ENCODE results near the gene GRPEL1.

Gene GRPEL1

GRCh38 chr4:7049295-7049694 is 18.6 kb downstream of the GRPEL1 start:
- Histone ChIP-seq H3K4me2 (ENCODE audit: low read length) (no peak overlapping the region), H3K9ac (ENCODE audit: low read length) (no peak overlapping the region), H3K4me3 (ENCODE audit: low read length) (no peak overlapping the region), H4K20me1 (ENCODE audit: insufficient read depth, low read length) (peaks cover 44% of the 10 kb centered on the region), H3K36me3 (replicated peaks; ENCODE audit: low read depth, low read length) (peaks cover 16% of the 10 kb centered on the region), H3K27me3 (ENCODE audit: low read depth, low read length) (no peaks in the 10 kb centered on the region), H3K9me3 (ENCODE audit: insufficient read depth, low read length) (no peaks in the 10 kb centered on the region), H3K4me1 (ENCODE audit: low read length) (peaks cover 16% of the 10 kb centered on the region), H2AFZ (ENCODE audit: low read depth, low read length) (no peak overlapping the region), H3K27ac (ENCODE audit: low read length) (no peak overlapping the region), H3K79me2 (ENCODE audit: low read length) (peaks cover 91% of the 10 kb centered on the region)
- no peak for TF ChIP-seq CTCF (IDR thresholded peaks at IDR 0.05; ENCODE audit: low read depth, low read length)
- no peak for TF ChIP-seq EZH2phosphoT487 (IDR thresholded peaks at IDR 0.05; ENCODE audit: low read depth)

- Histone ChIP-seq H2AFZ (ENCODE audit: low read depth, low read length) (no peak overlapping the region), H4K20me1 (ENCODE audit: insufficient read depth, low read length) (peaks cover 46% of the 10 kb centered on the region), H3K4me2 (ENCODE audit: low read length) (no peak overlapping the region)
These were observed 19.2 kb downstream of the GRPEL1 start for GRCh38 chr4:7048642-7049041.

GRCh38 chr4:7046971-7047370 is 20.9 kb downstream of the GRPEL1 start:
- no peaks in the 10 kb centered on the region for H3K27me3 ChIP-seq (ENCODE audit: low read depth, low read length)
- H3K36me3 ChIP-seq (replicated peaks; ENCODE audit: low read depth, low read length): peaks cover 10% of the 10 kb centered on the region
- H3K4me1 ChIP-seq (ENCODE audit: low read length): peaks cover 18% of the 10 kb centered on the region
- no peak overlapping the region for H2AFZ ChIP-seq (ENCODE audit: low read depth, low read length)
- no peak overlapping the region for H3K27ac ChIP-seq (ENCODE audit: low read length)
- H3K9me3 ChIP-seq (ENCODE audit: insufficient read depth, low read length): no peaks in the 10 kb centered on the region
- peaks cover 46% of the 10 kb centered on the region for H4K20me1 ChIP-seq (ENCODE audit: insufficient read depth, low read length)
- H3K4me3 ChIP-seq (ENCODE audit: low read length): no peak overlapping the region
- TF ChIP-seq CTCF (IDR thresholded peaks at IDR 0.05; ENCODE audit: low read depth, low read length): no peak
- no peak for TF ChIP-seq EZH2phosphoT487 (IDR thresholded peaks at IDR 0.05; ENCODE audit: low read depth)
- H3K9ac ChIP-seq (ENCODE audit: low read length): no peak overlapping the region
- H3K4me2 ChIP-seq (ENCODE audit: low read length): no peak overlapping the region
- peaks cover 80% of the 10 kb centered on the region for H3K79me2 ChIP-seq (ENCODE audit: low read length)

More at GRCh38 chr4:7048642-7049041, 19.2 kb downstream of the GRPEL1 start:
- no peaks in the 10 kb centered on the region for H3K9me3 ChIP-seq (ENCODE audit: insufficient read depth, low read length)
- H3K4me3 ChIP-seq (ENCODE audit: low read length): no peak overlapping the region
- peaks cover 10% of the 10 kb centered on the region for H3K36me3 ChIP-seq (replicated peaks; ENCODE audit: low read depth, low read length)
- peaks cover 94% of the 10 kb centered on the region for H3K79me2 ChIP-seq (ENCODE audit: low read length)
- no peak overlapping the region for H3K27ac ChIP-seq (ENCODE audit: low read length)
- H3K9ac ChIP-seq (ENCODE audit: low read length): no peak overlapping the region
- no peak for TF ChIP-seq CTCF (IDR thresholded peaks at IDR 0.05; ENCODE audit: low read depth, low read length)
- TF ChIP-seq EZH2phosphoT487 (IDR thresholded peaks at IDR 0.05; ENCODE audit: low read depth): no peak
- H3K27me3 ChIP-seq (ENCODE audit: low read depth, low read length): no peaks in the 10 kb centered on the region
- H3K4me1 ChIP-seq (ENCODE audit: low read length): peaks cover 18% of the 10 kb centered on the region

GRCh38 chr4:7045961-7046921 is 21.6 kb downstream of the GRPEL1 start:
- Histone ChIP-seq H3K79me2 (ENCODE audit: low read length) (peaks cover 76% of the 10 kb centered on the region), H3K9me3 (ENCODE audit: insufficient read depth, low read length) (no peaks in the 10 kb centered on the region), H3K9ac (ENCODE audit: low read length) (no peak overlapping the region), H3K27me3 (ENCODE audit: low read depth, low read length) (no peaks in the 10 kb centered on the region), H2AFZ (ENCODE audit: low read depth, low read length) (no peak overlapping the region), H3K4me2 (ENCODE audit: low read length) (no peak overlapping the region), H3K4me3 (ENCODE audit: low read length) (no peak overlapping the region), H4K20me1 (ENCODE audit: insufficient read depth, low read length) (peaks cover 46% of the 10 kb centered on the region), H3K4me1 (ENCODE audit: low read length) (peaks cover 18% of the 10 kb centered on the region), H3K36me3 (replicated peaks; ENCODE audit: low read depth, low read length) (peaks cover 10% of the 10 kb centered on the region), H3K27ac (ENCODE audit: low read length) (no peak overlapping the region)
- no peak for TF ChIP-seq CTCF (IDR thresholded peaks at IDR 0.05; ENCODE audit: low read depth, low read length)
- no peak for TF ChIP-seq EZH2phosphoT487 (IDR thresholded peaks at IDR 0.05; ENCODE audit: low read depth)
